ENCODE measurements around the gene TMEM185A.
"Not testable (repeated sequence)": the region's sequence is repeated elsewhere in the genome, so short reads cannot be mapped to it uniquely, and the experiment has no call there.

TMEM185A gene

GRCh38 chrX:149628280-149628679, 3.3 kb downstream of the TMEM185A start:
- DNase-seq (ENCODE audit: low read depth in 2 of 2, low spot score in 1 of 2), result no peak

- DNase-seq (ENCODE audit: low read depth in 2 of 2, low spot score in 1 of 2), result not testable (repeated sequence)
Measured at GRCh38 chrX:149626829-149627228, 4.8 kb downstream of the TMEM185A start.

GRCh38 chrX:149619662-149620061, 11.9 kb downstream of the TMEM185A start:
- not testable (repeated sequence) for DNase-seq (ENCODE audit: low read depth in 2 of 2, low spot score in 1 of 2)

GRCh38 chrX:149618871-149619270, 12.7 kb downstream of the TMEM185A start:
- no peak for DNase-seq (ENCODE audit: low read depth in 2 of 2, low spot score in 1 of 2)

- no peak for DNase-seq (ENCODE audit: low read depth in 2 of 2, low spot score in 1 of 2)
Measured at GRCh38 chrX:149611623-149612175, 19.9 kb downstream of the TMEM185A start.

- DNase-seq (ENCODE audit: low read depth in 2 of 2, low spot score in 1 of 2), result no peak
Measured at GRCh38 chrX:149610511-149610910, 21.1 kb downstream of the TMEM185A start.

- no peak for DNase-seq (ENCODE audit: low read depth in 2 of 2, low spot score in 1 of 2)
Measured at GRCh38 chrX:149607699-149608098, 23.9 kb downstream of the TMEM185A start.

GRCh38 chrX:149605248-149605885, 26.2 kb downstream of the TMEM185A start:
- DNase-seq (ENCODE audit: low read depth in 2 of 2, low spot score in 1 of 2), result not testable (repeated sequence)

- DNase-seq (ENCODE audit: low read depth in 2 of 2, low spot score in 1 of 2), result not testable (repeated sequence)
Measured at GRCh38 chrX:149598603-149599002, 33.0 kb downstream of the TMEM185A start.

GRCh38 chrX:149595943-149596342, 35.6 kb downstream of the TMEM185A start:
- DNase-seq (ENCODE audit: low read depth in 2 of 2, low spot score in 1 of 2), result not testable (repeated sequence)

GRCh38 chrX:149595214-149595613, 36.4 kb downstream of the TMEM185A start, which contains the start of gene HSFX2:
Gene HSFX2, minus strand, starts transcription at chrX:149595314. Its CDS starts 614 bp downstream, at chrX:149594700.
- not testable (repeated sequence) for DNase-seq (ENCODE audit: low read depth in 2 of 2, low spot score in 1 of 2)

- DNase-seq (ENCODE audit: low read depth in 2 of 2, low spot score in 1 of 2), result not testable (repeated sequence)
Measured at GRCh38 chrX:149590993-149591392, 40.6 kb downstream of the TMEM185A start.

GRCh38 chrX:149587359-149587758, 44.2 kb downstream of the TMEM185A start, which contains the start of gene MAGEA9B:
Gene MAGEA9B, minus strand, starts transcription at chrX:149587459. Its CDS starts 4,280 bp downstream, at chrX:149583179.
- not testable (repeated sequence) for DNase-seq (ENCODE audit: low read depth in 2 of 2, low spot score in 1 of 2)

GRCh38 chrX:149585631-149586030, 46.0 kb downstream of the TMEM185A start:
- DNase-seq (ENCODE audit: low read depth in 2 of 2, low spot score in 1 of 2), result not testable (repeated sequence)

- not testable (repeated sequence) for DNase-seq (ENCODE audit: low read depth in 2 of 2, low spot score in 1 of 2)
Measured at GRCh38 chrX:149573456-149573855, 58.1 kb downstream of the TMEM185A start.

- DNase-seq (ENCODE audit: low read depth in 2 of 2, low spot score in 1 of 2), result no peak
Measured at GRCh38 chrX:149572743-149573142, 58.8 kb downstream of the TMEM185A start.

GRCh38 chrX:149571770-149572169, 59.8 kb downstream of the TMEM185A start:
- no peak for DNase-seq (ENCODE audit: low read depth in 2 of 2, low spot score in 1 of 2)

GRCh38 chrX:149570668-149571067, 60.9 kb downstream of the TMEM185A start:
- no peak for DNase-seq (ENCODE audit: low read depth in 2 of 2, low spot score in 1 of 2)

- no peak for DNase-seq (ENCODE audit: low read depth in 2 of 2, low spot score in 1 of 2)
Measured at GRCh38 chrX:149569770-149570169, 61.8 kb downstream of the TMEM185A start.

GRCh38 chrX:149568701-149569296, 62.8 kb downstream of the TMEM185A start:
- no peak for DNase-seq (ENCODE audit: low read depth in 2 of 2, low spot score in 1 of 2)

GRCh38 chrX:149567621-149568417, 63.8 kb downstream of the TMEM185A start:
- no peak for DNase-seq (ENCODE audit: low read depth in 2 of 2, low spot score in 1 of 2)

Measured in stimulated activated CD8-positive, alpha-beta memory T cell treated with anti-CD3 and anti-CD28 coated beads, Interleukin-4, amount 100 ng/mL, for 1 hour (primary cell).